MCF 10A (cell line): Measurements from ENCODE around the gene EXOG. TPM values are rescaled to one million over a fixed set of nuclear protein-coding genes. Genes with fewer than 3 reads are reported as not detected.

ENCODE experiments used
- BruUV-seq: library from RNA; stranded (reverse); fragments of 400-500 nt; replicated peaks from 2 replicates; lab custom pipeline; 2021; lab: Mats Ljungman, UMichigan
- CTCF ChIA-PET: fragments of 300-600 bp; sonication (Branson Sonifier 250); formaldehyde crosslinking; extraction: SDS; loops from one replicate; lab custom pipeline; 2021; ENCODE audit warnings: antibody characterized with exemption, inconsistent platforms; lab: Yijun Ruan, JAX
- POLR2A ChIA-PET: fragments of 300-600, 350-650 bp; sonication (Branson Sonifier 250); formaldehyde crosslinking; extraction: SDS; loops from one replicate; lab custom pipeline; 2020; ENCODE audit warnings: antibody characterized with exemption, inconsistent platforms; lab: Yijun Ruan, JAX
- DNase-seq: peaks from one replicate; pipeline ENCODE4 v3.0.0-alpha.2; 2018; ENCODE audit not compliant: unreplicated experiment
- H3K27ac Mint-ChIP-seq: one replicate; pipeline ENCODE4 v1.8.0; 2022; ENCODE audit warnings: mild to moderate bottlenecking, low read depth, mixed read lengths; ENCODE audit not compliant: unreplicated experiment
- H3K27me3 Mint-ChIP-seq: one replicate; pipeline ENCODE4 v1.8.0; 2022; ENCODE audit warnings: mixed read lengths; ENCODE audit not compliant: insufficient read depth, unreplicated experiment
- H3K36me3 Mint-ChIP-seq: one replicate; pipeline ENCODE4 v1.8.0; 2022; ENCODE audit warnings: mild to moderate bottlenecking, moderate library complexity, mixed read lengths; ENCODE audit not compliant: insufficient read depth, unreplicated experiment
- H3K4me1 Mint-ChIP-seq: one replicate; pipeline ENCODE4 v1.8.0; 2022; ENCODE audit warnings: mixed read lengths; ENCODE audit not compliant: insufficient read depth, unreplicated experiment
- H3K4me3 Mint-ChIP-seq: one replicate; pipeline ENCODE4 v1.8.0; 2022; ENCODE audit warnings: mild to moderate bottlenecking, moderate library complexity, mixed read lengths; ENCODE audit not compliant: unreplicated experiment
- H3K9me3 Mint-ChIP-seq: one replicate; pipeline ENCODE4 v1.8.0; 2022; ENCODE audit warnings: mixed read lengths; ENCODE audit not compliant: unreplicated experiment
- intact Hi-C: fragments of 100-400 bp; cut with micrococcal nuclease; formaldehyde crosslinking; loops from 2 replicates; pipeline ENCODE4 v1.14.1; 2022
- total RNA-seq: library from RNA; stranded (reverse); gene quantifications from 2 replicates; pipeline ENCODE4 v1.2.3, GENCODE V29; 2022
- TF ChIP-seq, protein P1 (sequence below): fragments of 200-600 bp; IDR thresholded peaks from one replicate; pipeline ENCODE4 v1.8.0; 2022; ENCODE audit warnings: antibody characterized with exemption, mild to moderate bottlenecking; ENCODE audit not compliant: unreplicated experiment

The EXOG gene
- total RNA-seq, 1 experiment from 2014 or later = 17.5 TPM

DNA sequence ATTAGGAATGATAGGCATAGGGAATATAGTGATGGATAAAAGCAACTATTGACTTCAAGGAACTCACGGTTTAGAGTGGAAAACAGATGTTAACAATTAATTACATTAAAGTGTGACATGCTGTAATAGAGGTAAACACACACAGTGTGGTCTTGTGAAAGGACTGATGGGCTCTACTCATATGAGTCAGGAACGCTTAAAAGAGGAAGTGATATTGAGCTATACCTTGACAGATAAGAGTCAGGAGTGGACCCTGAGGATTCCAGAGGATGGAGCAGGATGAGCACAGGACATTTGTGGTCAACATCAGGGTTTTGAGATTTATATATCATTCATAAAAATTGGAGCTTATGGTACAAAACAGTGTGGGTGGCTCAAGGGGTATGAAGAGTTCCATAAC lies 11.0 kb downstream of the EXOG start:
- TF ChIP-seq, protein P1, sequence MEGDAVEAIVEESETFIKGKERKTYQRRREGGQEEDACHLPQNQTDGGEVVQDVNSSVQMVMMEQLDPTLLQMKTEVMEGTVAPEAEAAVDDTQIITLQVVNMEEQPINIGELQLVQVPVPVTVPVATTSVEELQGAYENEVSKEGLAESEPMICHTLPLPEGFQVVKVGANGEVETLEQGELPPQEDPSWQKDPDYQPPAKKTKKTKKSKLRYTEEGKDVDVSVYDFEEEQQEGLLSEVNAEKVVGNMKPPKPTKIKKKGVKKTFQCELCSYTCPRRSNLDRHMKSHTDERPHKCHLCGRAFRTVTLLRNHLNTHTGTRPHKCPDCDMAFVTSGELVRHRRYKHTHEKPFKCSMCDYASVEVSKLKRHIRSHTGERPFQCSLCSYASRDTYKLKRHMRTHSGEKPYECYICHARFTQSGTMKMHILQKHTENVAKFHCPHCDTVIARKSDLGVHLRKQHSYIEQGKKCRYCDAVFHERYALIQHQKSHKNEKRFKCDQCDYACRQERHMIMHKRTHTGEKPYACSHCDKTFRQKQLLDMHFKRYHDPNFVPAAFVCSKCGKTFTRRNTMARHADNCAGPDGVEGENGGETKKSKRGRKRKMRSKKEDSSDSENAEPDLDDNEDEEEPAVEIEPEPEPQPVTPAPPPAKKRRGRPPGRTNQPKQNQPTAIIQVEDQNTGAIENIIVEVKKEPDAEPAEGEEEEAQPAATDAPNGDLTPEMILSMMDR = no peak
- no peak overlapping the region for H3K4me3 Mint-ChIP-seq
- ChIA-PET POLR2A (no interaction called here), CTCF (interaction anchor here (0.5 to 2.5 kb wide), 3 partner anchors 10 to 483 kb away, joined by 5 to 16 read pairs (median 8); no protein-coding TSS in a partner anchor)
- no TSS peak for BruUV-seq
- no peak for DNase-seq
- H3K4me1 Mint-ChIP-seq = no peaks in the 10 kb centered on the region
- H3K9me3 Mint-ChIP-seq = no peaks in the 10 kb centered on the region
- H3K27ac Mint-ChIP-seq = no peak overlapping the region
- intact Hi-C loops = no loop called here
- peaks cover 48% of the 10 kb centered on the region for H3K36me3 Mint-ChIP-seq
- H3K27me3 Mint-ChIP-seq = no peaks in the 10 kb centered on the region

DNA sequence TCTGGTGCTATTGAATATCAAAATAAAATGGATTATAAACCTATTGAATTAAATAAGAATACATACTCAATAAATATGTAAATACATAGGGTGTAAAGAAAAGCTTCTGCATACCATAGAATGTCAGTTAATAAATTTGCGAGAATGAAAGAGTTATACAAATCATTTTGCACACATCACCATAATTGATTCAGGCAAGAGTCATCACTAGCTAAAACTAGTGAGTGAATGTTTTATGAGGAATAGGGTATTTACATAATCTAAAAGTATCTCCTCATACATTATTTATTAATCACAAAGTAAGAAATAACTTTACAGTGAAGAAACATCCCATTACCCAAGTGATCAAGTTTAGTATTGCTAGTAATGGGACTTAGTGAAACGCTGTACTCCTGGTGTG lies 13.6 kb downstream of the EXOG start:
- BruUV-seq = no TSS peak
- no peak overlapping the region for H3K27ac Mint-ChIP-seq
- no peaks in the 10 kb centered on the region for H3K4me1 Mint-ChIP-seq
- POLR2A ChIA-PET = no interaction called here
- intact Hi-C loops = no loop called here
- no peaks in the 10 kb centered on the region for H3K9me3 Mint-ChIP-seq
- TF ChIP-seq, protein P1 = no peak
- H3K4me3 Mint-ChIP-seq = no peak overlapping the region
- DNase-seq = no peak
- CTCF ChIA-PET = interaction anchor here (0.5 to 4.5 kb wide), 5 partner anchors 11 to 490 kb away, joined by 3 to 26 read pairs (median 5); partner anchors contain the start of gene EXOG
- H3K36me3 Mint-ChIP-seq = peaks cover 52% of the 10 kb centered on the region
- no peaks in the 10 kb centered on the region for H3K27me3 Mint-ChIP-seq

DNA sequence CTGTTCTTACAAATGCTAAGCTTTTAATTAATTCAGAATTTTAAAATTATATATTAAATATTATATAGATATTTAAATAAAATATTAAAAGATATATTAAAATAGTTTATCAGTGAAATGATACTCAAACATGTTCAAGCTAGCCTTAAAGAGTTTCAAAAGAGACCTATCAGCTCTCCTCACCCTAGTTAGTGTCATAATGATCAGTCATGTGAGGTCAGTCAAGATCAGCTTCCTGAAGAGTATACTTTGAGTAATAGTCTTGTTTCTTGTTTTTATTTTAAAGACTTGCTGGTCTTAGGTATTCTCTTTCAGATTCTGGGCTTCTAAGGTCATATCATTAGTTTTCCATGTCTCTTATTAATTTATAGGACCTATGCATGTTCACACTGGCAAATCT lies 14.5 kb downstream of the EXOG start:
- TF ChIP-seq, protein P1 = no peak
- no peak for DNase-seq
- ChIA-PET POLR2A (no interaction called here), CTCF (interaction anchor here (1.7 to 4.5 kb wide), 3 partner anchors 10 to 490 kb away, joined by 8 to 26 read pairs (median 12); partner anchors contain the start of gene EXOG)
- Mint-ChIP-seq H3K27me3 (no peaks in the 10 kb centered on the region), H3K9me3 (no peaks in the 10 kb centered on the region), H3K36me3 (peaks cover 53% of the 10 kb centered on the region), H3K27ac (no peak overlapping the region), H3K4me3 (no peak overlapping the region), H3K4me1 (no peaks in the 10 kb centered on the region)
- intact Hi-C loops = no loop called here
- no TSS peak for BruUV-seq

DNA sequence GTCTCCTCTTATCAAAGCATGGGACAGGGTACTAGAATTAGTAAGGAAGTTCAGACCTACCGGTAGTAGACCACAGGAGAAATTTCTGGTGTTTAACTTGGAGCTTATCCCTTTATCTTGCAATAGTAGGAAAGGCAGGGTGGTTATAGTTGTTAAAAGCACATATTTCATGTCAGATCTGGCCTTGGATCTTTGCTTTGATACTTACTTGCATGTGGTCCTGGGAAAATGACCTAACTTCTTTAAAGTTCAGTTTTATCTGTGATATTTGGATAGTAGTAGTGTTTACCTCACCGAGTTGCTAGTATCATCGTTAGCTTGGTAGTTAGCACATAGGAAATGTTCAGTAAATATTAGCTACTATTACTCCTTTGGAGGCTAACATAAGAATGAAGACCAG lies 15.4 kb downstream of the EXOG start:
- no peaks in the 10 kb centered on the region for H3K9me3 Mint-ChIP-seq
- DNase-seq = no peak
- H3K4me1 Mint-ChIP-seq = no peaks in the 10 kb centered on the region
- no peaks in the 10 kb centered on the region for H3K27me3 Mint-ChIP-seq
- intact Hi-C loops = no loop called here
- H3K27ac Mint-ChIP-seq = no peak overlapping the region
- BruUV-seq = no TSS peak
- CTCF ChIA-PET = interaction anchor here (0.6 to 4.5 kb wide), 4 partner anchors 10 to 489 kb away, joined by 6 to 26 read pairs (median 10); partner anchors contain the start of gene EXOG
- peaks cover 52% of the 10 kb centered on the region for H3K36me3 Mint-ChIP-seq
- POLR2A ChIA-PET = no interaction called here
- H3K4me3 Mint-ChIP-seq = no peak overlapping the region
- TF ChIP-seq, protein P1 = no peak
